Upper lobe of left lung (tissue), 6 donors: Measurements from ENCODE around the gene VCX3A. TPM values are rescaled to one million over a fixed set of nuclear protein-coding genes. Genes with fewer than 3 reads are reported as not detected.

ENCODE experiments used
- ATAC-seq, 2 donors: fragments of 200-7000 bp; cut with Tn5 transposase; one replicate each; pipeline ENCODE4 v1.9.1; 2022; ENCODE audit warnings: mild to moderate bottlenecking in 2 of 2, moderate library complexity in 2 of 2; ENCODE audit not compliant: low FRiP score in 2 of 2
- DNase-seq, 2 donors: peaks; one replicate each; pipeline ENCODE4 v3.0.0-alpha.2; 2019 to 2020
- H3K27ac ChIP-seq, 4 donors: fragments of 200-600 bp; sonication (generic); one replicate each; pipeline ENCODE4 v1.5.1; 2016 to 2019
- H3K27me3 ChIP-seq, 4 donors: fragments of 200-600 bp; sonication (generic); one replicate each; pipeline ENCODE4 v1.5.1; 2017 to 2019
- H3K36me3 ChIP-seq, 4 donors: fragments of 200-600 bp; sonication (generic); one replicate each; pipeline ENCODE4 v1.5.1; 2016 to 2019
- H3K4me1 ChIP-seq, 4 donors: fragments of 200-600 bp; sonication (generic); one replicate each; pipeline ENCODE4 v1.5.1; 2018 to 2019
- H3K4me3 ChIP-seq, 4 donors: fragments of 200-600 bp; sonication (generic); one replicate each; pipeline ENCODE4 v1.5.1; 2017 to 2019; ENCODE audit warnings: mild to moderate bottlenecking in 2 of 4, moderate library complexity in 1 of 4
- H3K9me3 ChIP-seq, 4 donors: fragments of 200-600 bp; sonication (generic); one replicate each; pipeline ENCODE4 v1.5.1; 2018 to 2019
- EP300 ChIP-seq, 4 donors: sonication (generic); formaldehyde crosslinking; IDR thresholded peaks; one replicate each; pipeline ENCODE4 v1.5.1; 2017; ENCODE audit warnings: antibody characterized with exemption in 4 of 4, control low read depth in 2 of 4
- POLR2A ChIP-seq, 4 donors: fragments of 450-650 bp; IDR thresholded peaks; one replicate each; pipeline ENCODE4 v1.5.1; 2016 to 2017; ENCODE audit warnings: antibody characterized with exemption in 4 of 4, mild to moderate bottlenecking in 2 of 4
- POLR2AphosphoS5 ChIP-seq, 2 donors: sonication (generic); formaldehyde crosslinking; IDR thresholded peaks; one replicate each; pipeline ENCODE4 v1.5.1; 2017; ENCODE audit warnings: antibody characterized with exemption in 2 of 2
- WGBS, 2 donors: methylation state at CpG; one replicate each; pipeline ENCODE4 v1.1.5; 2017 to 2018; 5-methylcytosine and 5-hydroxymethylcytosine counted together
- total RNA-seq, 6 donors: library from RNA; depleted of rRNA in 4 of 6; stranded (reverse); fragments of >200 nt in 4 of 6; gene quantifications; one replicate each; pipeline versions ENCODE4 v1.1.0 to v1.2.1, GENCODE V29; 2016 to 2021
- TF ChIP-seq, protein P1 (sequence below), 6 experiments: fragments of 450-650 bp in 4 of 6; fragments of 200-600 bp in 2 of 6; sonication (generic) in 2 of 6; IDR thresholded peaks; one replicate each; pipeline ENCODE4 v1.5.1; 2016 to 2019; ENCODE audit warnings: antibody characterized with exemption in 6 of 6
- donor health status: DM: no; HTN: no; CAD: no; lungs with moderate emphysema.
- donor health status: DM: no; HTN: yes; CAD: no; lungs with severe emphysema.

VCX3A gene
- total RNA-seq, 6 donors from 2014 or later, result not detected

GRCh38 chrX:6545712-6546111, 10.8 kb upstream of the VCX3A start:
- TF ChIP-seq POLR2A (IDR thresholded peaks at IDR 0.05) (no peak), EP300 (IDR thresholded peaks at IDR 0.05) (no peak)
- H3K4me3 ChIP-seq, result no peak overlapping the region
- no peaks in the 10 kb centered on the region for H3K27me3 ChIP-seq
- peaks cover 0 to 3% (median 0%) of the 10 kb centered on the region in 4 donors for H3K9me3 ChIP-seq
- ATAC-seq, result no peak
- DNase-seq, result no peak
- no peak overlapping the region for H3K27ac ChIP-seq
- no peaks in the 10 kb centered on the region for H3K36me3 ChIP-seq
- no peaks in the 10 kb centered on the region for H3K4me1 ChIP-seq
- 75 to 80% methylated on average over 5 of the region's 5 CpGs for WGBS, 2 donors

GRCh38 chrX:6526564-6527136, 8.3 kb downstream of the VCX3A start:
- no peaks in the 10 kb centered on the region for H3K4me1 ChIP-seq
- WGBS, 2 donors, result 81 to 83% methylated on average over 3 of the region's 3 CpGs
- H3K9me3 ChIP-seq, result peaks cover 0 to 6% (median 0%) of the 10 kb centered on the region in 4 donors
- no peak overlapping the region for H3K4me3 ChIP-seq
- no peak overlapping the region for H3K27ac ChIP-seq
- H3K27me3 ChIP-seq, result no peaks in the 10 kb centered on the region
- ATAC-seq (no peak), DNase-seq (no peak)
- H3K36me3 ChIP-seq, result no peaks in the 10 kb centered on the region
- TF ChIP-seq POLR2AphosphoS5 (IDR thresholded peaks at IDR 0.05) (no peak), EP300 (IDR thresholded peaks at IDR 0.05) (no peak), POLR2A (IDR thresholded peaks at IDR 0.05) (no peak)
- TF ChIP-seq, protein P1, sequence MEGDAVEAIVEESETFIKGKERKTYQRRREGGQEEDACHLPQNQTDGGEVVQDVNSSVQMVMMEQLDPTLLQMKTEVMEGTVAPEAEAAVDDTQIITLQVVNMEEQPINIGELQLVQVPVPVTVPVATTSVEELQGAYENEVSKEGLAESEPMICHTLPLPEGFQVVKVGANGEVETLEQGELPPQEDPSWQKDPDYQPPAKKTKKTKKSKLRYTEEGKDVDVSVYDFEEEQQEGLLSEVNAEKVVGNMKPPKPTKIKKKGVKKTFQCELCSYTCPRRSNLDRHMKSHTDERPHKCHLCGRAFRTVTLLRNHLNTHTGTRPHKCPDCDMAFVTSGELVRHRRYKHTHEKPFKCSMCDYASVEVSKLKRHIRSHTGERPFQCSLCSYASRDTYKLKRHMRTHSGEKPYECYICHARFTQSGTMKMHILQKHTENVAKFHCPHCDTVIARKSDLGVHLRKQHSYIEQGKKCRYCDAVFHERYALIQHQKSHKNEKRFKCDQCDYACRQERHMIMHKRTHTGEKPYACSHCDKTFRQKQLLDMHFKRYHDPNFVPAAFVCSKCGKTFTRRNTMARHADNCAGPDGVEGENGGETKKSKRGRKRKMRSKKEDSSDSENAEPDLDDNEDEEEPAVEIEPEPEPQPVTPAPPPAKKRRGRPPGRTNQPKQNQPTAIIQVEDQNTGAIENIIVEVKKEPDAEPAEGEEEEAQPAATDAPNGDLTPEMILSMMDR (IDR thresholded peaks at IDR 0.05), result no peak

DNA sequence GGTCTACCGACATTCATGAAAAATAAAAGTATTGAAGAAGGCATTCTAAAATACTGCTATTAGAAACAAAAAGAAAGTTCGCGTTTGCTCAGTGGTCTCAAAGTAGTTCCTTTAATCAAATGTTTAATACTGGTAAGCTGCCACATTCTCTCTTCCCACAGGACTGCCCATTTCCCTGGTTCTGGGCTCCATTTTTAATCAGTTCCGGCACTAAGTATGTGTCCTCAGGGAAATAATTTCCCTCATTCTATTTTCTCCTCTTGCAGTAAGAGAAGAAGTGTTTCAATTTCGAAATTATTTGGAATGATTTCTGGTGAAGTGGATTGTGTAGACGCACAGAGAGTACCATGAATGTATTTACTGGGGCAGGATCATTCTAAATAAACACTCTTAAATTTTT, 17.5 kb downstream of the VCX3A start:
- Histone ChIP-seq H3K27me3 (no peaks in the 10 kb centered on the region), H3K9me3 (no peaks in the 10 kb centered on the region), H3K27ac (no peak overlapping the region), H3K4me1 (no peaks in the 10 kb centered on the region), H3K36me3 (no peaks in the 10 kb centered on the region), H3K4me3 (no peak overlapping the region)
- WGBS, 2 donors, result 84 to 86% methylated on average over 6 of the region's 6 CpGs
- no peak for ATAC-seq
- TF ChIP-seq POLR2AphosphoS5 (IDR thresholded peaks at IDR 0.05) (no peak), POLR2A (IDR thresholded peaks at IDR 0.05) (no peak), EP300 (IDR thresholded peaks at IDR 0.05) (no peak)
- TF ChIP-seq, protein P1 (IDR thresholded peaks at IDR 0.05), result no peak
- no peak for DNase-seq

DNA sequence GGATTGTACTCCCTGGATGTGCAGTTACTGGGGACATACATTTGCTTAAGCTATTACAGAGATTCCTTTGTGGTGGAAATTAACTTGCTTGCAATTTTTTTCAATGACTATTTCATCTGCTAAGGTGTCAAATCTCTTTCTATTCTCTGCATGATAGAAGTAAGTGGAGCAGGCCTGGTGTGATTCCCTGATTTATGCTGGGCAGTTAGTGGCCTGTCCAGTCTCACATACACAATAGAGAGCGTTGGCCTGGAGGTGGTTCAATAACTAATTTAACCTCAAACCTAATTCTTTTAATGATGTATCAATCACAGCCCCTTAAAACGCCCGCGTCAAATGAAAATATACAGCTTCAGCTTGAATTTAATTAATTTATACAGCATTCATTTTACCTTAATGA, 28.5 kb downstream of the VCX3A start:
- no peaks in the 10 kb centered on the region for H3K9me3 ChIP-seq
- no peak overlapping the region for H3K27ac ChIP-seq
- no peaks in the 10 kb centered on the region for H3K27me3 ChIP-seq
- no peaks in the 10 kb centered on the region for H3K36me3 ChIP-seq
- no peak overlapping the region for H3K4me3 ChIP-seq
- ATAC-seq (no peak), DNase-seq (no peak)
- no peaks in the 10 kb centered on the region for H3K4me1 ChIP-seq
- WGBS, 2 donors, result 95 to 96% methylated on average over 4 of the region's 4 CpGs
- TF ChIP-seq EP300 (IDR thresholded peaks at IDR 0.05), result no peak
- no peak for TF ChIP-seq POLR2AphosphoS5 (IDR thresholded peaks at IDR 0.05)
- TF ChIP-seq, protein P1 (IDR thresholded peaks at IDR 0.05), result no peak
- TF ChIP-seq POLR2A (IDR thresholded peaks at IDR 0.05), result no peak

DNA sequence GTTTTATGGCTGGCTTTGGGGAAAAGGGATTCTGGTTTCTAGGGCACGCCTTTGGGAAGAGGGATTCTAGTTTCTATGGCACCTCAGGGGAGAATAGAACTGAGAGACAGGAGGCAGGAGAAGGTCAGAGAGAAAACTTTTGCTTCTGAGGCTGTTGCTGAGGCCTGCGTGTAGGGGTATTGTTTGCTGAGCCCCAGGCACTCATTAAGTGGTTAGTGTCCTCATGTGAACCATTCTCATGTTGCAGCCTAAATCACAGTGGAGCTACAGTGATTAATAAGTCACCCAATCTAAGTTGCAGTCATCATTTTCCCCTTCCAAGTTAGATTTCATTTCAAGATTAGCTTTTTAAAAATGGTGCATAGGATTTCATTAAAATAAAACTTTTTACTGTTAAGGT, 29.0 kb downstream of the VCX3A start:
- WGBS, 2 donors, result 44 to 60% methylated on average over 1 to 2 of the region's 2 CpGs
- H3K9me3 ChIP-seq, result no peaks in the 10 kb centered on the region
- no peak for DNase-seq
- ATAC-seq, result no peak
- H3K27me3 ChIP-seq, result no peaks in the 10 kb centered on the region
- H3K36me3 ChIP-seq, result no peaks in the 10 kb centered on the region
- H3K4me3 ChIP-seq, result no peak overlapping the region
- no peak for TF ChIP-seq POLR2A (IDR thresholded peaks at IDR 0.05)
- TF ChIP-seq, protein P1 (IDR thresholded peaks at IDR 0.05), result no peak
- no peak for TF ChIP-seq EP300 (IDR thresholded peaks at IDR 0.05)
- no peak for TF ChIP-seq POLR2AphosphoS5 (IDR thresholded peaks at IDR 0.05)
- no peaks in the 10 kb centered on the region for H3K4me1 ChIP-seq
- H3K27ac ChIP-seq, result no peak overlapping the region
